Putamen (tissue), 1 donor: ENCODE results near the gene TUBGCP5.

Experiments used
- DNase-seq: peaks from one replicate; pipeline ENCODE4 v3.0.0-alpha.2; 2016; ENCODE audit warnings: low spot score

The TUBGCP5 gene

GRCh38 chr15:22978691-22979237, 60.6 kb downstream of the TUBGCP5 start:
- no peak for DNase-seq

GRCh38 chr15:22974745-22975144, 64.6 kb downstream of the TUBGCP5 start:
- no peak for DNase-seq

- DNase-seq = no peak
Observed at GRCh38 chr15:22973987-22974386, 65.4 kb downstream of the TUBGCP5 start.

- no peak for DNase-seq
Observed at GRCh38 chr15:22973286-22973685, 66.1 kb downstream of the TUBGCP5 start.

GRCh38 chr15:22969489-22969888, 69.9 kb downstream of the TUBGCP5 start:
- no peak for DNase-seq

GRCh38 chr15:22968366-22968765, 71.0 kb downstream of the TUBGCP5 start:
- DNase-seq = no peak

- DNase-seq = no peak
Observed at GRCh38 chr15:22967084-22967770, 72.1 kb downstream of the TUBGCP5 start.

- no peak for DNase-seq
Observed at GRCh38 chr15:22966321-22967083, 72.9 kb downstream of the TUBGCP5 start.

GRCh38 chr15:22963641-22964040, 75.7 kb downstream of the TUBGCP5 start:
- no peak for DNase-seq

GRCh38 chr15:22962611-22963010, 76.8 kb downstream of the TUBGCP5 start:
- DNase-seq = no peak

- DNase-seq = no peak
Observed at GRCh38 chr15:22961762-22962161, 77.6 kb downstream of the TUBGCP5 start.

GRCh38 chr15:22960556-22960955, 78.8 kb downstream of the TUBGCP5 start:
- no peak for DNase-seq

- no peak for DNase-seq
Observed at GRCh38 chr15:22960126-22960525, 79.2 kb downstream of the TUBGCP5 start.

- DNase-seq = no peak
Observed at GRCh38 chr15:22959321-22960101, 79.9 kb downstream of the TUBGCP5 start.

GRCh38 chr15:22958487-22959280, 80.7 kb downstream of the TUBGCP5 start:
- DNase-seq = no peak

- peak; percentile 49 for DNase-seq
Observed at GRCh38 chr15:22956978-22957260, 82.5 kb downstream of the TUBGCP5 start.

- DNase-seq = no peak
Observed at GRCh38 chr15:22956257-22956977, 83.0 kb downstream of the TUBGCP5 start.

- DNase-seq = no peak
Observed at GRCh38 chr15:22955544-22956119, 83.7 kb downstream of the TUBGCP5 start.

- DNase-seq = no peak
Observed at GRCh38 chr15:22954798-22955543, 84.4 kb downstream of the TUBGCP5 start.

GRCh38 chr15:22954326-22954725, 85.0 kb downstream of the TUBGCP5 start:
- DNase-seq = no peak
